Transverse colon (tissue), 3 donors: Measurements from ENCODE around the gene C10orf71.

ENCODE experiments used
- CTCF ChIP-seq, 5 experiments: fragments of 200-600 bp in 3 of 5; fragments of 450-650 bp in 2 of 5; sonication (generic) in 3 of 5; IDR thresholded peaks; 1 replicate in 2 of 5; 2 replicates in 3 of 5; pipeline ENCODE4 v1.5.1; 2016 to 2017; ENCODE audit warnings: antibody characterized with exemption in 5 of 5, inconsistent platforms in 3 of 5, mild to moderate bottlenecking in 2 of 5, moderate library complexity in 1 of 5
- POLR2A ChIP-seq: fragments of 450-650 bp; IDR thresholded peaks from one replicate; pipeline ENCODE4 v1.6.1; 2016; ENCODE audit warnings: antibody characterized with exemption, mild to moderate bottlenecking, moderate library complexity

- TF ChIP-seq CTCF (IDR thresholded peaks at IDR 0.05) (no peak), POLR2A (no peak)
Observed at GRCh38 chr10:49255883-49256282, 43.1 kb upstream of the C10orf71 start.
